GM12873 (cell line): ENCODE results near the gene ATP8A2.

Experiments used
- CTCF ChIP-seq: IDR thresholded peaks from 2 replicates; pipeline ENCODE4 v1.5.1; 2012; ENCODE audit warnings: low read depth, mild to moderate bottlenecking, moderate library complexity, low read length, control low read depth; ENCODE audit not compliant: insufficient read depth; ENCODE audit errors: missing control alignments

The ATP8A2 gene

GRCh38 chr13:25946321-25946720, 574.5 kb downstream of the ATP8A2 start:
- no peak for TF ChIP-seq CTCF

- TF ChIP-seq CTCF = no peak
These were observed 577.1 kb downstream of the ATP8A2 start for GRCh38 chr13:25948910-25949309.

- no peak for TF ChIP-seq CTCF
These were observed 580.1 kb downstream of the ATP8A2 start for GRCh38 chr13:25951831-25952230.

- no peak for TF ChIP-seq CTCF
These were observed 587.2 kb downstream of the ATP8A2 start for GRCh38 chr13:25958986-25959385.

GRCh38 chr13:25961294-25961693, 589.5 kb downstream of the ATP8A2 start:
- TF ChIP-seq CTCF = no peak

GRCh38 chr13:25963674-25964073, 591.9 kb downstream of the ATP8A2 start:
- TF ChIP-seq CTCF = no peak

- TF ChIP-seq CTCF = no peak
These were observed 593.8 kb downstream of the ATP8A2 start for GRCh38 chr13:25965596-25965995.

- no peak for TF ChIP-seq CTCF
These were observed 594.3 kb downstream of the ATP8A2 start for GRCh38 chr13:25966086-25966485.
